NCI-H345 treated with DMSO at 0.1 percent for 48 hours (cell line): ENCODE measurements around the gene SVOP.
A peak's percentile ranks its signal among the peaks of the same experiment; 100 is the strongest.
"Not testable (repeated sequence)": the region's sequence is repeated elsewhere in the genome, so short reads cannot be mapped to it uniquely, and the experiment has no call there.

Experiments used
- DNase-seq: peaks from one replicate; lab custom pipeline; 2025; ENCODE audit not compliant: unreplicated experiment; lab: John Stamatoyannopoulos, UW

Gene SVOP

DNA sequence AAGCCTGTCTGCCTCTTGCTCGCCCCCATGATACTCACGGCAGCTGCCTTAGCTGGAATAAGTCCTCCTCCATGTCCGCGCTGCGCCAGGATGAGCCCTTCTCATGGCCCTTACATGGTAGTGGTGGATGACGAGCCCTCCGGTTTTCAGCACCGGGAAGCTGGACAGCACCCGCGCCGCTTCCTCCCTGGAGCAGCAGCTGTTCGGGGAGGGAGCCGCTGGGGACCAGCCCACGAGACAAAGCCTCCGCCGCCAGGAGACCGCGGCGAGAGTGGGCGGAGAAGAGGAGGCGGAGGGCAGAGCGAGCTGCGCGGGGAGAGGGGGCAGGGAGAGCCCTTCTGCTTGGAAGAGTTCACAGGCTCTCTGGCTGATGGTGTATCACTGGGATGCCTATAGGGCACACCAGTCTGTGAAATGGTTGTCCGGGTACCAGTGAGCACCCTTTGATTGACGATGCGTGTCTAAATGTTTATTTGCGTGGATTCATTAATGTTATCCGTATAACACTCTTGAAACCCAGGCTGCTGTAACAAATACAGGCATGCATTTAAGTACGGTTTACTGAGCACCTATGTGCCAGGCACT, at the start of gene SVOP:
SVOP (minus strand) TSS at position 273 of the 585 bp plus-strand sequence; CDS start at position 73, 200 bp downstream.
- peak; percentile 37 for DNase-seq

DNA sequence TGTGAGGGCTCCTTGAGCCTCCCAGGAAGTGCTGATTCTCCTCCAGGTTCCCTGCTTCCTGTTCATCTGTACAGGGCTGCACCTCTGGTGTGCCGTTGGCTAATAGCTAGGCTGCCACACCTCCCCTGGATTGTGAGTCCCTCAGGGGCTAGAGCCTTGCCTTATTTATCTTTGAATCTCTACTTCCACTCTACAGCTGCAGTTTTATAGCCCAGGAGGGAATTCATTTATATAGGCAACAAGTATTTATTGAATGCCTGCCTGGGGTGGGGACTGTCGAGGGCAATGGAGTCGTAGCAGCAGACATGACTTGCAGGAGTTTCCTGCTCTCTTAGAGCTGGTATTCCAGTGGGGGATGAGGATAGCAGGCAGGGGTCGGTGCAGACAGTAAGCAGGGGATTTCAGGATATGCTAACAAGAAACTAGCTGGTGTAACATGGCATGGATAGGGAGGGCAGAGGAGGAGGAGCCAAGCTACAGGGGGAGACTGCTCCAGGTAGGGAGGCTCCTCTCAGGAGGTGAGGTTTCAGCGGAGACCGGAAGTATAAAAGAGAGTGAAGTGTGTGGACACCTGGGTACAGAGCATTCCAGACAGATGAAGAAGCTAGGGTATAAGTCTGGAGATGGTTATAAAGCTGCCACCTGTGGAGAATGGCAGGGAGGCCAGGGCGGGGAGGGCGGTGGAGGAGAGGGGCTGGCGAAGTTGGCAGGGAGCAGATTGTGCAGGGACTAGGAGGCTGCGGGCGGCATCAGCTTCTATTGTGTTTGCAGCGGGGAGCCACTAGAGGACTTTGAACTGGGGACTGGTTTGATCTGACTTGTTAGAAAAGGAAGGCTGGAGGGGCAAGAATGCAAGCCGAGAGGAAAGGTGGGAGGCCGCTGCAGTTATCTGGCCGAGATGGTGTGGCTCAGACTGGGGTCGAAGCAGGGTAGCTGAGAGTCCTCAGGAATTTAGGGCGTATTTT, 48.7 kb upstream of the SVOP start:
- no peak for DNase-seq

DNA sequence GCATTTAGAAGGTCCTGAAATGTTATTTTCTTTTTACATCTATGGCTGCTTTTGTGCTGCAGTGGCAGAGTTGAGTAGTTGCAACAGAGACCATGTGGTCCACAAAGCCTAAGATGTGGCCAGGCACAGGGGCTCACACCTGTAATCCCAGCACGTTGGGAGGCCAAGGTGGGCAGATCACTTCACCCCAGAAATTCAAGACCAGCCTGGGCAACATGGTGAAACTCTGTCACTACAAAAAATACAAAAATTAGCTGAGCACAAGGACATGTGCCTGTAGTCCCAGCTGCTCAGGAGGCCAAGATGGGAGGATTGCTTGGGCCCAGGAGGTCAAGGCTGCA, 45.0 kb upstream of the SVOP start:
- no peak for DNase-seq

- no peak for DNase-seq
Measured at GRCh38 chr12:109065154-109065852, 44.4 kb upstream of the SVOP start.

DNA sequence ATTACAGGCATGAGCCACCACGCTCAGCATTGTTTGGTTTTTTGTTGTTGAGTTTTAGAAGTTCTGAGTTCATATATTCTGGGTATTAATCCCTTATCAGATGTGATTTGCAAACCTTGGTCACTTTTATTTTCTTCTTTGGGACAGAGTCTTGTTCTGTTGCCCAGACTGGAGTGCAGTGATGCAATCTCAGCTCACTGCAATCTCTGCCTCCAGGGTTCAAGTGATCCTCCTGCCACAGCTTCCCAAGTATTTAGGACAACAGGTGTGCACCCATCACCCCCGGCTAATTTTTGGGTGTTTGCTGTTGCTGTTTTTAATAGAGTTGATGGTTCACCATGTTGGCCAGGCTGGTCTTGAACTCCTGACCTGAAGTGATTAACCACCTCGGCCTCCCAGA, 43.3 kb upstream of the SVOP start:
- DNase-seq = no peak

DNA sequence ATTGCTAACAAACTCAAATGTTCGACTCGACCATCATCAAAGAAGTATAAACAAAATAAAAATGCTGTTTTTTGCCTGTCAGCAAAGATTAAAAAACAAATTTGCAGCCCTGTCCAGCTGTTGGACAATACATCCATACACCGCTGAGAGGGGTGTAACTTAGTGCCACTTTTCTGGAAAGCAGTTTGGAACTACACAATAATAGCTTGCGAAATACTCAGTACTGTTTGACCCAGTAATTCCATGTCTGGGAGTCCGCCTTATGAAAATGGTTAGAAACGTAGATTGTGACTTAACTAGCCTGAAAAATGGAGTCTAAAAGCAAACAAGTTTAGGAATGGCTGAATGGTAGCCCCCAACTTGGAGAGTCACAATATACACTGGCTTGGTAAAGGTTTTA, 37.9 kb upstream of the SVOP start:
- no peak for DNase-seq

DNA sequence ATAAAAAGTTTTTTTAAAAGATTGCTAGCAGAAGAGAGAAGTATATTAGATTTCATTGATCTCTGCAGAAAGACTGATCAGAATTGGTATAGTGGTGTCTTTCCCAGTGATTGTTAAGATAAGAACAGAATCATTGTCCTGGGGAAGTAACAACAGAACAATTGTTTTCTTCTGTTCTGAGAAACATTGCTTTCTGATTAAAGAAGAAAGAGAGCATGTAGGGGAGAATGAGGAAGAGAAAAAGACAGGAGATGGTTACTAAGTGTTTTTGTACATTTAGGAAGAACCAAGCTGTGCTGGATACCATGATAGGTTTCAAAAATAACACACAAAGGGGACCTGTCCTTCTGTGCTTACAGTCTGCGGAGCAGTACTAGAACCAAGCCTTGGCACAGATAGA, 36.5 kb upstream of the SVOP start:
- no peak for DNase-seq

DNA sequence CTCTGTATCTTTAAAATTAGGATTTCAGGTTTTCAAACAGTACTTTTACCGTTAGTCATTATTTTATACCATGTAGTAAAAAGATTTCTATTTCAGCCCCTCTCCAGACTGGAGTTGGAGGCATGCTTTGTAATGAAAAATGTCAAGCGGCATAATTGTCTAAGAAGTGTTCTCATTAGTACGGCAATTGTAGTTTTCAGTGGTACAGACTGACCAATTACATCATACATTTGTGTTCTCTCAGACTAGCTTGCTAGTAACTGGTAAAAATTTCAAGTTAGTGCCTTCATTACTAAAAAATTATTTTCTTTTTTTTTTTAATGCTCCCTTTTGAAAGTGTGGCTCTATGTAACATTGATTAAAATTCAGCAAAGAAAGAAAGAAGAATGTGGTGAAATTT, 36.0 kb upstream of the SVOP start:
- no peak for DNase-seq

DNA sequence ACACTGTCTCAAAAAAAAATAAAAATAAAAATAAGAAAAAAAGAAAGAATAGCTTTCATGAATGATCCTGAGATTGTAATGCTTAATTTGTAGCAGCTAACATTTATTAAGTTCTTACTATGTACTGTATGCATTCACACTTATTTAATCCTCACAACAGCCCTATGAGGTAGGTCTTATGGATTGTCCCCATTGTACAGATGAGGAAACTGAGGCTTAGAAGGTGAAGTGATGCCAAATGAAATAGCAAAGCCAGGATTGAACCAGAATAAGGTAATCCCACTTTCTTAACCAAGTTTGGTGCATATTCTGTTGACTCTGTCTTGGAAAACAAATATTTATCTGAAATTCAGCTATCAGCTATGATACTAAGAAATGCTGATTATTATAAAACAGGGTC, 33.7 kb upstream of the SVOP start:
- DNase-seq = no peak

DNA sequence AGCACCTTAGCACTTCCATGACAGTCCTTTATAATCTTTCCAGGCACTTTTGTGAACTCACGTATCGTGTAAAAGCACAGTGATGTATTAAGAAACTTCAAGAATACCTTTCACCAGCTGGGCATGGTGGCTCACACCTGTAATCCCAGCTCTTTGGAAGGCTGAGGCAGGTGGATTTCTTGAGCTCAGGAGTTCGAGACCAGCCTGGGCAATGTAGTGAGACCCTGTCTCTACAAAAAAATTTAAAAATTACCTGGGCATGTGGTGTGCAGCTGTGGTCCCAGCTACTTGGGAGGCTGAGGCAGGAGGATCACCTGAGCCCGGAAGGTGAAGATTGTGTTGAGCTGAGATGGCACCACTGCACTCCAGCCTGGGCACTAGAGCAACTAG, 33.3 kb upstream of the SVOP start:
- DNase-seq = not testable (repeated sequence)

DNA sequence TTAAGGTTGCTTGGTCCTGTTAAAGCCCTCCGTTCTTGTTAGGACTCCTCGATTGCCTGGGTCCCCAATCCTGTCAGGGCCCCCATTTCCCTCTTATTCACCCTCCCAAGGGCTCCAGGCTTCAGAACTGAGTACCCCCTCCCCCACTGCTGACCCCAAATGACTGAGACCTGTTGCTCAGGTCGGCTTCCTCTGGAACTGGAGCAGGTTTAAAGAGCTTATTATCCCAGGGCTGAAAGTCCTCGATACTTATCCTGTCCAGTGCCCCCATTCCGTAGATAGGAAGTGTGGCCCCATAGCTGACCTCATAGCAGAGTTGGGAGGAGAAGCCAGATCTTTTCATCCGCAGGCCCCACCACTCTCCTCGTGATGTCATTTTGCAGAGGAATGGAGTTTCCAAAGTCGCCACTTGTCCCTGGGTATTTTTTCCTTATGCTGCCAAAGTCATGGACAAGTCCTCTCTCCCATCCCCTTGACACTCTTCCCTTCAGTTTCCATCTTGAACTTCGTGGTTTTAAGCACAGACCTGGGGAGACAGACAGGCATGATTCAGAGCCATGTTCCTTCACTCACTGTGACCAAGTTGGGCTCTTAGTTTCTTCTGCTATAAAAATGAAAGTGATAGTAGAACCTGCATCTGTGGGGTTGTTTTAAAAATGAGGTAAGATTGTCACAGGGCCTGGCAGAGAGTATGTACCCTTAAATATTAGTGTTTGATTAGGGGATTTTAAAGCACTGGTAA, 32.7 kb upstream of the SVOP start:
- no peak for DNase-seq

DNA sequence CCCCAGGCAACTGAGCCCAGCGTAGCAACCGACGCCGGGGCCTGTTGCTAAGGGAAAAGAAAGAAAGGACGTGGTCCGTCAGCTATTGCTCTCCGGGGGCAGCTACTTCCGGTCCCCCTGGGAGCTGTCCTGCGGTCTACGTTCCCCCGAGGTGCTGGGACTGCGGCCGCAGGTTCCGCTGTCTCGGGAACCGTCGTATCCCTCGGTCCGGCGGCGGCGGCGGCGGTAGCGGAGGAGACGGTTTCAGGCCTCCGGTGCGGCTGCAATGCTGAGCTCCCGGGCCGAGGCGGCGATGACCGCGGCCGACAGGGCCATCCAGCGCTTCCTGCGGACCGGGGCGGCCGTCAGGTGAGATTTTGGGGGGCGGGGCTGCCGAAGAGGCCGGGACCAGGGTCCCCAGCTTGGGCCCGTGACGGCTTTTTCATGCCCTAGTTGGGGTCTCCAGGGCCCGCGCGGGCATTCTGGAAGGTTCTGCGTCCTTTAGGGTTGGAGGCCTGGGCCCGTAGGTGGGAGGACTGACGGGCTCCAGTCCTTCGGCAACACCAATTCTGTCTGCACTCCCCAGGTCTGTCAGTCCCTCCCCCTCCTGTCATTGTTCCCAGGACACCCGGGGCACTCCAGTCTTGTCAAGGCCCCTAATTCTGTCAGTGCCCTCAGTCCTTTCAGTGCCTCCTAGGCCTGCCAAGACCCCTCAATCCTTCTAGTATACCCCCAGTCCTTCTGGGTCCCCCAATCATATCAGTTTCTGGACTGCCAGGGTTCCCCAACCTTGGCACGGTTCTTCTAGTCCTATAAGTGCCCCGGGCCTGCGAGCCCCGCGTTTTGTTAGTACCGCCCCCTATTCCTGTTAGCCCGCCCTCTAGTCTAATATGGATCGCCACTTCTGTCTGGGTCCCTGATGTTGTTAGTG, 31.8 kb upstream of the SVOP start, which contains the start of gene USP30:
USP30 (plus strand) TSS at position 163 of the 910 bp plus-strand sequence; CDS start at position 266, 103 bp downstream.
- peak; percentile 76 for DNase-seq

GRCh38 chr12:109052097-109052413, 31.2 kb upstream of the SVOP start:
- no peak for DNase-seq

- DNase-seq = not testable (repeated sequence)
Measured at GRCh38 chr12:109049794-109050193, 28.9 kb upstream of the SVOP start.

- not testable (repeated sequence) for DNase-seq
Measured at GRCh38 chr12:109048706-109049105, 27.8 kb upstream of the SVOP start.

DNA sequence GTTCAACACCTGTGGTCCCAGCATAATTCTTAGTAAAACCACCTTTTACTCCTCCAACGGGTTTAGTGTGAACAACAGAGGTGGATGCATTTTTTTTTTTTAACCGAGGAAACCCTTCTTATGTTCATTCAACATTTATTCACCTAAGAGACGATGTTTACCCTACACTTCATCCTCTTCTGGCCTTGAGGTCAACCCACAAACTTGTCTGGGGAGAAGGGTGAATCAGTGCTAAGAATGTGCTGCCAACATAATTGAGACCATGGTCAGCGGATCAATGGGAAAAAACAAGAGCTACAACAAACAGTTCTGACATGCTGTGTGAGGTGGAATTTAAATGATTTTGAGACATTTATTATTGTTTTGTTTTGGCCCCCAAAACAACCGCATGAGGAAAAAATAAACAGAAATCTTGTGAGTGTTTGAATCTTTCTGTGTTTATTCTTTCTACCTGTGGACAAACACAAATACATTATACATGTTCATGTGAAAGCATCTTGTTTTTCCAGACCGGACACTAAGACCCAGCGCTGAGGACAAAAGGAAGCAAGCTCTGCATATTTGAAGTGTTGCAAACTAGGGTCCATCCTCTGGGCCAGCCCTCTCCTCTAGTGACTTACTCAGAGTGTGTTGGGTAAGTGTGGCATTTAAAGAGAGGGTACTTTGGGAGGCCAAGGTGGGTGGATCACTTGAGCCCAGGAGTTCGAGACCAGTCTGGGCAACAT, 26.4 kb upstream of the SVOP start:
- DNase-seq = no peak

GRCh38 chr12:109044241-109044640, 23.4 kb upstream of the SVOP start:
- DNase-seq = no peak

- no peak for DNase-seq
Measured at GRCh38 chr12:109036975-109037374, 16.1 kb upstream of the SVOP start.
